HL-60/S4 treated with phorbol 12-myristate 13-acetate at 8.2 ng/mL for 4 days and 3 days (cell line): Measurements from ENCODE around the gene SPATA20.

Source experiments
- in situ Hi-C: fragments of 300-500 bp; cut with MboI; formaldehyde crosslinking; loops from 2 replicates; pipeline ENCODE4 v1.15.0; 2022; ENCODE audit warnings: low sequenced_read_pairs

SPATA20 gene

DNA sequence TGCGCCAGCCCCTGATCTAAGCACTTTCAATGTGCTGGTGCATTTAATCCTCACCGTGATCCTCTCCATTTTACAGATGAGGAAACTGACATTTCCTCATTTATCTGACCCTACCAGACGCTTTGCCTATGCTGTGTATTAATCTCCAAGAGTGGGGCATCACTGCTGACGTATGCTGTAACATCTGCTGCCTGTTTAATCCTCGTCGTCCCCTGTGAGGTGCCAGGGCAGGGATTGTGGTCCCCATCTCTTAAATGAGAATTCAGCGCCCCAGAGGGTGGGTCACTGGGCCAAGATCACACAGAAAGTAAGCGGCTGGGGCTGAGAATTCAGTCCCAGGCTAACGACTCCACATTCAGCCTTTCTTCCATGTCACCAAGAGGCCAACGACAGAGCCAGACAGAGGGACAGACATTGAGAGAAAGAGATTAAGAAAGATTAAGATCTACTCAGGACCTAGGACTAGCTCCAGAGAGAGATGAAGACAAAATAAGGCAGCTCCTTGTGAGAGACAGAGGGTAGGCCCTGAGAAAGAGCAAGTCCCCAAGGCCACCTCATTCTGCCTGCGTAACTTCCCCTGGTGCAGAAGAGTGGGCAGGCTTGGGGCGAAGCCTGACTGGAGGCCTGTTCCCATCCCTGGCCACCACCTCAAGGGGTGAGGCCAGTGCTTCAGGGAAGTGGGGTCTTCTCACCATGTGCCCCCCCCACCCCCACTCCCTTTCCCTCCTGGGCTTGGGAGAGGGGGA is 27.1 kb downstream of the SPATA20 start:
- in situ Hi-C loops, result no loop called here

GRCh38 chr17:50575581-50576210 is 28.7 kb downstream of the SPATA20 start:
- in situ Hi-C loops, result no loop called here

DNA sequence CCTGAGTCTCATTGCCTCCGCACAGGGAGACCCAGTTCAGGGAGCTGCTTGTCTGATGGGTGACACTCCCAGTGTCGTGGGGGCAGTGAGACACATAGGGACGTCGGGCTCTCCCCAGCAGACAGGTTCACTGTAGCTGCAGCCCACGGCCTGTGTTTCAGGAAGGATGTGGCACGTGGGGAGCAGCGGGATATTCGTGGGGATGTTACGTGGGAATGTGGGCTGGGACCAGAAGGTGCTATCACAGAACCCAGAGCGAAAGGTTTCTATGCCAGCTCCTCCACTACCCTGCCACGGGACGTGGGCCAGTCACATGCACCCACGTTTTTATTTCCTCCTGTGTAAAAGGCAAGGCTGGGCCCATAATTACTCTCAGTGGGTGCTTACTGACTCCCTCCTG is 29.9 kb downstream of the SPATA20 start:
- in situ Hi-C loops, result no loop called here

DNA sequence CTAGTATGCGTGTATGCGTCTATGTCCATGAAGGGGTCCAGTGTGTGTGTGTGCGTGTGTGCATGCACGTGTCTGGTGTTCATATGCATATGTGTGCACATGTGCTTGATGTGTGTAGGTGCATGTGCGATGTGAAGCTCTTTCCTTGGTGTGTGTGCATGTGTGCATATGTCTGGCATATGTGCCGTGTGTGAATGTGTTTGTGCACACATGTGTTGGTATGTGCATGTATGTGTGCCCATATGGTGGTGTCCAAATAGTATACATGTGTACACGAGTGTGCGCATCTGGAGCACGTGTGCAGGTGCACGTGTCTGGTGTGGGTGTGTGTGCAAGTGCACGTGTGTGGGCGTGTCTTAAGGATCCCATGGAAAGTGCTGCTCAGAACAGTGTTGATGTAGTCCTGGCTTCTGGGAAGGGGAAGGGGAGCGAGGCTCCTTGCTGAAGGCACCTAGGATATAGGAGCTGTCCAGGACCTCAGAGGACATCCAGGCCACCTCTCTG is 30.5 kb downstream of the SPATA20 start:
- in situ Hi-C loops, result no loop called here

- in situ Hi-C loops, result no loop called here
Measured at GRCh38 chr17:50578173-50578572, 31.2 kb downstream of the SPATA20 start.

GRCh38 chr17:50579399-50579798 is 32.4 kb downstream of the SPATA20 start:
- in situ Hi-C loops, result no loop called here

DNA sequence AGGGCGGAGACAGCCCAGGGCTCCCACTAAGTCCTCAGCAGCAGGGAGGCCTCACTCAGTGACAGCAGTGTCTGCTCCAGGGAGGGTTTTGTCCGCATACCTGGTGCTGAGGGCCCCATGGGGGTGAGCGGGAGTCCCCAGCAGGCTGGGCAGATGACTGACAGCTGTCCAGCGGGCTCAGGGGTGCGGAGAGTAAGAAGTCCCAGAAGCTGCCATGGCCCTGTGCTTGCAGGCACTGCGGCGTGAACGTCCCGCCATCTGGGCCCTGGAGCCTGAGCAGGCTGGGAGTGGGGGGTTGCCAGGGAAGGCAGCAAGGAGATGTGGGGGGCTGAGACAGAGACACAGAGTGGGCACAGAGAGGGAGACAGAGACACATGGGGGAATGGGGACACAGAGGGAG is 33.7 kb downstream of the SPATA20 start:
- in situ Hi-C loops, result no loop called here

- in situ Hi-C loops, result no loop called here
Measured at GRCh38 chr17:50581316-50581715, 34.3 kb downstream of the SPATA20 start.

GRCh38 chr17:50582741-50583140 is 35.8 kb downstream of the SPATA20 start:
- in situ Hi-C loops, result no loop called here

- in situ Hi-C loops, result no loop called here
Measured at GRCh38 chr17:50583641-50584040, 36.7 kb downstream of the SPATA20 start.

- in situ Hi-C loops, result no loop called here
Measured at GRCh38 chr17:50584116-50584515, 37.1 kb downstream of the SPATA20 start.

DNA sequence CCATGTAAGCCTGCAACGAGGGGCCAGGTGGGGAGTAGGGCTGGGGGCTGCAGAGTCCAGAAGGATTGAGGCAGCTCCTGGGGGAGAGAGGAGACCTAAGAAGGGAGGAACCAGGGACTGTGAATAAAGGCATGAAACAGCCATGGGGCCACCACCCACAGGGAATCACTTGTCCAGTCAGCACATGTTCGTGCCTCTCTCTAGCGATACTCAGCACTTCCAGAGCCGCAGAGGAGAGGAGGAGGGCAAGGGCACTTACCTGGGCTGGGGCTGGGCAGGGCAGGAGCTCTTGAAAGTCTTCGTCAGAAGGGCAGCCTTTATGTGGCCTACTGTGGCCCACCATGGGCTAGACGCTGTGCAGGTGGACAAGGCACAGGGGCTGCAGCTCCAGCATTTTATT is 37.8 kb downstream of the SPATA20 start:
- in situ Hi-C loops, result no loop called here

DNA sequence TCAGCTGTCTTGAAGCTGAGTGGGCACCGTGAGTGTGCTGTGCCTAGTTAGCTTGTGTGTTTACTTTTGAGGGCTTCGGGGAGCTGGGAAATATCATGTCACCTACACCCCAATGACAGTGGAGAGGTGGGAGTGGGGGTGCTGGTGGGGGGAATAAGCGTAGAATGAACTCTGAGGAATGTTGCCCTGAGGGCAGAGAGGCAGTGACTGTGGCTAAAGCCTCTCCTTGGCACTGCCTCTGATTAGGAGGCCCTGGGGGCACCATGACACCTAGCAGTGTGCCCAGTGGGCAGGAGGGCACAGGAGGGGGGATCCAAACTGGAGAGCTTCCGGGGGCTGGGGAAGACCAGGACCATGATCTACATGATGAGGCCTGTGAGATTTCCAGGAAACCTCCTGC is 38.4 kb downstream of the SPATA20 start:
- in situ Hi-C loops, result no loop called here

- in situ Hi-C loops, result no loop called here
Measured at GRCh38 chr17:50585891-50586290, 38.9 kb downstream of the SPATA20 start.

GRCh38 chr17:50586421-50587247 is 39.7 kb downstream of the SPATA20 start:
- in situ Hi-C loops, result no loop called here

DNA sequence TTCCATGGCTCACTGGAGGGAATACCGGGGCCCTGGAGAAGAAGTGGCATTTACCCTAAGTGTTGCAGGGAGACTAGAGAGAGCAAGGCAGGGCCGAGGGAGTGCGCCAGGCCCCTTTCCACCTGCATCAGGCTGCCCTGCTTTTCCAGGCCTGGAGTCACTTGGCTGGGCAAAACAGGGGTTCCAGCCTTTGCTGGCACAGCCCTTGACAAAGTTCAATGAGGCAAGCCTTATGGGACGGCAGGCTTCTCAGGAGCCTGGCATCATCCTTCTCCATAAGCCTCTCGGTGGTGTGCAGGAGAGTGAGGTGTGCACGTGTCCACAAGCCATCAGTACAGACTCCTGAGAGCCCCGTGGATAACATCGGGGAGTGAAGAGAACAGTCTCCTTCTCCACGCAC is 40.6 kb downstream of the SPATA20 start:
- in situ Hi-C loops, result no loop called here

DNA sequence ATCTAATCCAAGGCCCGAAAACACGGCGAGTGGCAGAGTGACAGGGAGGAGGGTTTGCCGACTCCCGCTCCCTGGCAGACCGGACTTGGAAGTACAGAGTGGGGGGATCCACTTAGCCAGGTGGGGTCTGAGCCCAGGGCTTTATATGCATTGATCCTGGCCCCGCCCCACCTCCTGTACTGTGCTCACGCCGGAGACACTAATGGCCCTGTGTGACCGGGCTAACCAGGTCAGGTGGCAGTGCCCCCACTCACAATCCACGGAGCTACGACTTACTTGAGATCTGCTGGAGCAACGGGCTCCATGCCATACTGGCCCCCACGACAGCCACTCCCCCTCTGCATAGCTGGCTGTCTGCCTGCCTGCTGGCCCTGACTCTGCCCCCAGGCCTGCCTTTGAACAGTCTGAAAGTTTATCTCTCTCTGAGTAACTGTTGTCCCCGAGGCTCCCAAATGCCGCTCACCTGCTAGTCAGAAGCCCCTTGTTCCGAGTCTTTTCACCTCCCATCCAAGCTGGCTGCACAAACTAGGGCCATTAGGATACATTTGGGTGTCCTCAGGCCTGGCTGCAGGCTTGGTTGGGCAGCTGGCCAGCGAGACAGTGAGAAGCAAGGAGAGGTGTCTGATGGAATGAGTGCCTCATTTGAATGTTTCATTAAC is 41.5 kb downstream of the SPATA20 start:
- in situ Hi-C loops, result no loop called here

- in situ Hi-C loops, result no loop called here
Measured at GRCh38 chr17:50589095-50589705, 42.2 kb downstream of the SPATA20 start.

DNA sequence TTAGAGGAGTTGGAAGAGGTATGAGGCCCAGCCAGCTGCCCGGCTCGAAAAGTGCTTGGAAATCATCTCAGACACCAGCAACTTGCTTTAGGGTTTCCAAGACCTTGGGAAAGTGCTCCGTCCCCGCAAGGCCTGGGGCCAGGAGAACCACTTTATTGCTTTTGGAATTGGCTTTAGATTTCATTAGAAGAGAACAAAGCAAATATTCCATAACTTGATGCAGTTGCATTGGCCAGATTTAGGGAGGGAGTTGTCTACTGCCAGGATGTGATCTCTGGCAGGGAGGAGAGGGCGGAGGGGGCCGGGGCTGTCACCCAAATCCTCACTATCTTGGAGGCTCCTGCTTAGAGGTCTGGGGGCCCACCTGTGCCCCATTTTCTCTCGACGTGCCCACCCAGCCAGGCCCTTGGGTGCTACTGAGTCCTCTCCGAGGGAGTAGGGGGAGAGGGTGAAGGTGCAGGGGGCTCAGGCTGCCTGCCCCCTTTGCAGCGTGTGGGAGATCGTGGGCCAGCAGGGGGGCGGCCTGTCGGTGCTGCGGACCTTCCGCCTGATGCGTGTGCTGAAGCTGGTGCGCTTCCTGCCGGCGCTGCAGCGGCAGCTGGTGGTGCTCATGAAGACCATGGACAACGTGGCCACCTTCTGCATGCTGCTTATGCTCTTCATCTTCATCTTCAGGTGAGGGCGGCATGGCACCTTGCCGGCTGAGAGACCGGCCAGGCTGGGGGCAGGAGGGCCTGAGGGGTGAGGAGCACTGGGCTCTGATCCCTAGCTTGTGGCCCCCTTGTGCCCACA is 44.2 kb downstream of the SPATA20 start:
- in situ Hi-C loops, result no loop called here

DNA sequence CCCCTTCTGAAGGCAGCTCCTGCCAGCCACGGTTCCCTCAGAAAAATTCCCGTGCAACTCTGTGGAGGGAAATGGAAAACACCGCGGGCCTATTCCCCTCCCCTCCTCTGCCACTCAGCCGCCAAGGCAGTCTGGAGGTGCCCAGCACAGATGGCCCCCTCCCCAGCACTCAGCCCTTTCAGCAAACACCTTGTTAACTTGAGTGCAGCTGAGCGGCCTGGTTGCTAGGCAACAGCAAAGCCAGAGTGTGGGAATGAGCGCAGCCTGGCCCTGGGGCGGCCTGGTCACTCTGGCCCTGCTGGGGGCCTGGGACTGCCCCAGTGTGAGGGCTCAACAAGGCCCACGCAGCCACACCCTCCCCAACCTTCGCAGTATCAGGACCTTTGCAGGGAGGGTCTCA is 46.3 kb downstream of the SPATA20 start:
- in situ Hi-C loops, result no loop called here
